Activated CD4-positive, alpha-beta T cell treated with anti-CD3 and anti-CD28 coated beads for 48 hours (primary cell): ENCODE results near the gene TMCC2.
A peak's percentile ranks its signal among the peaks of the same experiment; 100 is the strongest.
"Not testable (repeated sequence)": the region's sequence is repeated elsewhere in the genome, so short reads cannot be mapped to it uniquely, and the experiment has no call there.

Experiments
- DNase-seq: peaks from one replicate; pipeline ENCODE4 v3.0.0-alpha.2; 2020

TMCC2 gene

GRCh38 chr1:205262731-205263171 lies 35.0 kb downstream of the TMCC2 start:
- DNase-seq = no peak

- DNase-seq = no peak
Observed at GRCh38 chr1:205263580-205264190, 35.9 kb downstream of the TMCC2 start.

GRCh38 chr1:205266611-205267305 lies 39.0 kb downstream of the TMCC2 start:
- no peak for DNase-seq

- DNase-seq = no peak
Observed at GRCh38 chr1:205267306-205267902, 39.7 kb downstream of the TMCC2 start.

GRCh38 chr1:205268846-205269680 lies 41.3 kb downstream of the TMCC2 start:
- DNase-seq = no peak

GRCh38 chr1:205269711-205270110 lies 42.0 kb downstream of the TMCC2 start:
- DNase-seq = no peak

- no peak for DNase-seq
Observed at GRCh38 chr1:205270271-205270670, 42.5 kb downstream of the TMCC2 start.

GRCh38 chr1:205270764-205271163 lies 43.0 kb downstream of the TMCC2 start:
- no peak for DNase-seq

GRCh38 chr1:205271277-205271676 lies 43.5 kb downstream of the TMCC2 start:
- DNase-seq = no peak

- no peak for DNase-seq
Observed at GRCh38 chr1:205271745-205272144, 44.0 kb downstream of the TMCC2 start.

GRCh38 chr1:205272536-205272935 lies 44.8 kb downstream of the TMCC2 start:
- no peak for DNase-seq

- peak; percentile 89 for DNase-seq
Observed at GRCh38 chr1:205273551-205273982, 45.8 kb downstream of the TMCC2 start.

- DNase-seq = no peak
Observed at GRCh38 chr1:205274041-205274691, 46.4 kb downstream of the TMCC2 start.

- DNase-seq = no peak
Observed at GRCh38 chr1:205275133-205275532, 47.4 kb downstream of the TMCC2 start.

- DNase-seq = no peak
Observed at GRCh38 chr1:205275916-205276688, 48.4 kb downstream of the TMCC2 start.

- no peak for DNase-seq
Observed at GRCh38 chr1:205276689-205277065, 48.9 kb downstream of the TMCC2 start.

- DNase-seq = peak; percentile 30
Observed at GRCh38 chr1:205279986-205280385, 52.2 kb downstream of the TMCC2 start.

- DNase-seq = not testable (repeated sequence)
Observed at GRCh38 chr1:205280666-205281395, 53.1 kb downstream of the TMCC2 start.

GRCh38 chr1:205283270-205284147 lies 55.8 kb downstream of the TMCC2 start:
- no peak for DNase-seq
